ENCODE data around the gene CAP1.

- TF ChIP-seq CTCF (IDR thresholded peaks at IDR 0.05) (no peak), ZFX (IDR thresholded peaks at IDR 0.05; ENCODE audit: borderline replicate concordance) (no peak)
Observed at GRCh38 chr1:40050863-40051262, 10.3 kb downstream of the CAP1 start.
